ENCODE measurements around the gene UNC5C.

The UNC5C gene

GRCh38 chr4:95360906-95361695 lies 187.7 kb downstream of the UNC5C start:
- no peak overlapping the region for H3K27ac ChIP-seq
- no peak for DNase-seq (ENCODE audit: low read depth, low spot score)

DNA sequence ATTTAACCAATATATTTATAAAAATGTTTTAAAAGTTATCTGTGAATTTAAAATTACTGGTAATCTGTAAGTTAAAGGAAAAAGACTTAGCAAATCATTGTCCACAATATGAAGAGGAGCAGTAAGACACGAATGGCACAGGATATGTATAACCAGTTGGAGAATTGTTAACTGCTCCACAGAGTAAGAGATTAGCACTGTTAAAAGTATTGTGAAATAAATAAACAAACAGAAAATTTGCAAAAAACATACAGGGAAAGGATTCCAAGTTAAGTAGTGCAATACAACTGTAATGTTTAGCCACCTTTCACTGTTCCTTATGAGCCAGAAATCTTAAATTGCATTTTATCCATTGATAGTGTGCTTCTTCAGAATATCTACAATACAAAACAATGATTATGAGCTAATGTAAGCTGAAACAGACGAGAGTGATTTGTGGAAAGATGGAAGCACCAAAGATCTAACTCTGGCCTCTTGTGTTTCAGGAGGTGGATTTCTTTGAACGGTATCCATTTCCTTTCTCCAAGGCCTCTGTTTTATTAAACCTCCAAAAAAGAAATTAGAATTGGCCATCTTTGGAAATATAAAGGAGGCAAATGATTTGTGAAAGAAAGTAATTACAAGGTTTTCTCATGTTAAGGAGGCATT lies 188.4 kb downstream of the UNC5C start:
- DNase-seq (ENCODE audit: low read depth, low spot score): no peak

GRCh38 chr4:95358421-95358820 lies 190.4 kb downstream of the UNC5C start:
- no peak overlapping the region for H3K27ac ChIP-seq
- DNase-seq (ENCODE audit: low read depth, low spot score): no peak

More for the DNA sequence above, 188.4 kb downstream of the UNC5C start:
- H3K27ac ChIP-seq: no peak overlapping the region

DNA sequence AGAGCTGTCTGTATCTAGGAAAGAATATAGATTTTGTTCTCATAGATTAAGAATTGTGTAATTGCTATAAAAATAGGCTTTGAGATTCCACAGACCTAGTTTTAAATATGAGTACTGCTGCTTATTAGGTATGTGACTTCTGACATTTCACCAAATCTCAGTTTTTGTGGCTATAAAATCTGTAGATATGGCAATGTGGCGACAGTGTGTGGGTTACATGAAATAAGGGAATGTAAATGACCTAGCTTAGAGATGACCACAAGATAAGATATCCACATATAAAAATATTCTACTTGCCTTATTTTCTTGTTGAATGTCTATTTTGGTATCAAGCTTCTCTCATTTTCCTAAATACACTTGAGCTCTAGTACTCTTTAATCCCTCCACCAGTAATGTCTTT lies 193.8 kb downstream of the UNC5C start:
- no peak overlapping the region for H3K27ac ChIP-seq
- no peak for DNase-seq (ENCODE audit: low read depth, low spot score)

DNA sequence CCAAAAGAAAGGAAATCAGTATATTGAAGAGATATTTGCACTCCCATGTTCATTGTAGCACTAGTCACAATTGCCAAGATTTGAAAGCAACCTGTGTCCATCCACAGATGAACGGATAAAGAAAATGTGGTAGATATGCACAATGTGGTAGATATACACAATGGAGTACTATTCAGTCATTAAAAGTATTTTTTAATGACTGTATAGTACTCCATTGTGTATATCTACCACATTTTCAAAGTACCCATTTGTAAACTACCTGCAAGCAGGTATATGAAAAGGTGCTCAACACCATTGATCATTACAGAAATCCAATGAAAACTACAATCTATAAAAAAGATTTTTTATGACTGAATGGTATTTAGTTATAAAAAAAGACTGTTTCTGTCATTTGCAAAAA lies 200.4 kb downstream of the UNC5C start:
- H3K27ac ChIP-seq: no peak overlapping the region
- no peak for DNase-seq (ENCODE audit: low read depth, low spot score)

DNA sequence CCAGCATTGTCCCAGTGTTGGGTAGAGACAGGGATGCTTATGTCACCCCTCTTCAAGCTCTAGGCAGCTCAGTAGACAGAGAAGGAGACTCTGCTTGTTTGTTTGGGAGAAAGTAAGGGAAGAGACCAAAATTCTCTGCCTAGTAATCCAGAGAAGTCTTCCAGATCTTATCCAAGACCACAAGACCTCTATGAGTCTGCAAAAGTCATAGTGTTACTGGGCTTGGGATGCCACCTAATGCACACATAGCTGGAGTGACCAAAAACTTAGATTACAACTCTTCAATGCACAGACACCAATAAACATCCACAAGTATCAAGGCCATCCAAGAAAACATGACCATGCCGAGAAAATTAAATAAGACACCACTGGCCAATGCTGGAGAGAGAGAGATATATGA lies 205.5 kb downstream of the UNC5C start:
- no peak overlapping the region for H3K27ac ChIP-seq
- no peak for DNase-seq (ENCODE audit: low read depth, low spot score)

GRCh38 chr4:95340191-95340590 lies 208.6 kb downstream of the UNC5C start:
- no peak overlapping the region for H3K27ac ChIP-seq
- no peak for DNase-seq (ENCODE audit: low read depth, low spot score)

GRCh38 chr4:95325665-95326064 lies 223.1 kb downstream of the UNC5C start:
- DNase-seq (ENCODE audit: low read depth, low spot score): no peak
- no peak overlapping the region for H3K27ac ChIP-seq

DNA sequence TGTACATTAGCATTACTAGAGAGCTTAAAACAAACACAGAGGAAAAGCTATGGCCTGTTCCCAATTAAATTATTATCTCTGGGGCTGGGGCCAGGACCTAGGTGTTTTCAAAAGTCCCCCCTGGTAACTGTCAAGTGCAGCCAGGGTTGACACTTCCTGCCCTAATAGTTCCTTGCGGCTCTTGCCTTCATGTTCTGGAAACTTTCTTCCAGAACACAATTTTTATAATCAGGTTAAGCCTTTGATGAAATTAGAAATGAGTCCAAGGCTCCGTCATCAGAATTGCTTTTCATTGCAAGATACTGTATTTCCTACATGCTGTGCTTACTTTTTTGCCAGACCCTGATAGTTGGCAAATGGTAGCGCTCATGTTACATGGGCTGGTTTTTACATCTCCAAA lies 229.6 kb downstream of the UNC5C start:
- DNase-seq (ENCODE audit: low read depth, low spot score): no peak
- no peak overlapping the region for H3K27ac ChIP-seq

DNA sequence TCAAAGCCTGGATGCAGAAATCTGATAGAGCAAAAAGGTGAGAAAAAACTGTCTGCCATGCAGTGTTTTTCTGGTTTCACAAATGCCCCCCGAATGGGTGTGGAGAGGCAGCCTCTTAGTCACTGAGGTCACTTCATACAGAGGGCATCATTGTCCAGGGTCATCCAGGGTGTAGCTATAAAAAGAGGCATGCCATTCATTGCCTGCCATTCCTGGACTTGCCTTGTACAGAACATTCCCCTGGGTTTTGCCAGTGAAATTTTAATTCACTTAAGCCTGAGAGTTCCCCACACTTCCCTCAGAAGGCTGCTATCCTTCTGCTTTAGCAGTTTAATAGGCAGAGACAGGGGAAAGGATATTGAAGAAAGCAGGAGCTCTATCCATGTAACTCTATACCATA lies 230.3 kb downstream of the UNC5C start:
- H3K27ac ChIP-seq: no peak overlapping the region
- no peak for DNase-seq (ENCODE audit: low read depth, low spot score)

DNA sequence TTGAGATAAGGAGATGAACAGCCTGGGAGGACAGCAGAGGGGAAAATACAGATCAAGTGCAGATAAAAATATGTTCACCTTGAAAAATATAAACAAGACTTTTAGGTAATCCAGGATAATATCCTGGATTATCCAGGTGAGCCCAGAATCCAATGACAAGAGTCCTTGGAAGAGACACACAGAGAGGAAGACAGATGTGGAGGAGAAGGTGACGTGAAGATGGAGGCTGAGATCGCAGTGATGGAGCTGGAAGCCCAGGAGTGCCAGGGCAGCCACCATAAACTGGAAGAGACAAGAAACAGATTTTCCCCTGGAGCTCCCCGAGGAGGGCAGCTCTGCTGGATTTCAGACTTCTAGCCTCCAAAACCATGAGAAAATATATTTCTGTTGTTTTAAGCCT lies 230.7 kb downstream of the UNC5C start:
- no peak overlapping the region for H3K27ac ChIP-seq
- no peak for DNase-seq (ENCODE audit: low read depth, low spot score)

GRCh38 chr4:95317085-95317793 lies 231.5 kb downstream of the UNC5C start:
- DNase-seq (ENCODE audit: low read depth, low spot score): no peak
- H3K27ac ChIP-seq: no peak overlapping the region

- DNase-seq (ENCODE audit: low read depth, low spot score): no peak
- no peak overlapping the region for H3K27ac ChIP-seq
Observed at GRCh38 chr4:95314573-95314972, 234.2 kb downstream of the UNC5C start.

DNA sequence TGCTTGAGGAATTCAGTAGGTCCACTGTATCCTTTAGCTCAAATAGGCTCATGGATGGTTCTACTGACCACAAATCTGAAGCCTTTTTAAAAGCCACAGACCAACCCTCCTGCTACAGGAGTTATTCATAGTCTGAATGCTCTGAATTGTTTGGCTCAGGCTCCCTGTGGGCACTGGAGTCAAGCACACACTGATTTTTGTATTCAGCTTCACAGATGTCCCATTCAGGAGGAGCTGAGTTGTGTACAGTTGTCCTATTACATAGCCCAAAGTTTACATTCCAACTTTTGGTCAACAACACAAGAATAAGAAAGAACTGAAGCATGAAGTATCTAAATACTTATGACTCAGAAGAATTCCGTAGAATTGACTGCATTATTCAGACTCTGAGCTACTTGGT lies 243.9 kb downstream of the UNC5C start:
- peak; percentile 58 for DNase-seq (ENCODE audit: low read depth, low spot score)
- no peak overlapping the region for H3K27ac ChIP-seq

DNA sequence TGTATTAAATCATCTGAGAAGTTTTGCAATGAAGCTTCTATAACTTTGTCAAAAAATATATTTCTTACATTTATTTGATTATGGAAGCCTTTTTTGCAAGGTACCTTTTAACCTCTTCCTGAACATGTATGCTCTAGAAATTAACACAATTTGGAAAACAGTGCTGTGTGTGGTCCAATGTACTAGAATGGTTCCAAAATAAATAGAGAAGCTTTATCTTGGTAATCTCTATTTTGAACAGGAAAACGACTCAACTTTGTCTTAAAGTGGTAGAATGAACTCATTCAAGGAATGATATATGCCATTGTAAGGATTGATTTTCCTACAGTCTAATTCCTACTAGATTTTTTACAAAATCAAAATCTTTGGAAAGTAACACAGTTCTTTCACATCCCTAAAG lies 248.5 kb downstream of the UNC5C start:
- no peak for DNase-seq (ENCODE audit: low read depth, low spot score)
- no peak overlapping the region for H3K27ac ChIP-seq

GRCh38 chr4:95296052-95296451 lies 252.7 kb downstream of the UNC5C start:
- no peak overlapping the region for H3K27ac ChIP-seq

DNA sequence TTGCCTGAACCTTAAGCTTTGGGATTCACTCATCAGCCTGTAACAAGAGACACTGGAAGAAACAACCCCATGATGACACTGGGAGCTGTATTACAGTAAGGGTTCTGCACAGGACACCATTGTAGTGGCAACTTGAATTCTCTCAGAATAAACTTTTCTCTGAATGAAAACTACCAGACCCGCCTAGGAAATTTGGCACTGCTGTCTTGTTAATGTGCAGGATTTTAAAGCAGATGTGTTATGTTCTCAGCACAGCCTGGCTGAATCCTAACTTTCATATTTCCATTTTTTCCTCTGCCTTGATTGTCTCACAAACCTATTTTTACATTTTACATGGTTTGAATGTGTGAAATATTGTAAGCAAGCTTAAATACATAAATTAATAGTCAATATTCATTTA lies 253.6 kb downstream of the UNC5C start:
- H3K27ac ChIP-seq: no peak overlapping the region
- no peak for DNase-seq (ENCODE audit: low read depth, low spot score)

More at GRCh38 chr4:95296052-95296451, 252.7 kb downstream of the UNC5C start:
- DNase-seq (ENCODE audit: low read depth, low spot score): no peak

GRCh38 chr4:95294321-95294720 lies 254.5 kb downstream of the UNC5C start:
- no peak for DNase-seq (ENCODE audit: low read depth, low spot score)
- H3K27ac ChIP-seq: no peak overlapping the region

- no peak overlapping the region for H3K27ac ChIP-seq
- DNase-seq (ENCODE audit: low read depth, low spot score): no peak
Observed at GRCh38 chr4:95293014-95293413, 255.8 kb downstream of the UNC5C start.

DNA sequence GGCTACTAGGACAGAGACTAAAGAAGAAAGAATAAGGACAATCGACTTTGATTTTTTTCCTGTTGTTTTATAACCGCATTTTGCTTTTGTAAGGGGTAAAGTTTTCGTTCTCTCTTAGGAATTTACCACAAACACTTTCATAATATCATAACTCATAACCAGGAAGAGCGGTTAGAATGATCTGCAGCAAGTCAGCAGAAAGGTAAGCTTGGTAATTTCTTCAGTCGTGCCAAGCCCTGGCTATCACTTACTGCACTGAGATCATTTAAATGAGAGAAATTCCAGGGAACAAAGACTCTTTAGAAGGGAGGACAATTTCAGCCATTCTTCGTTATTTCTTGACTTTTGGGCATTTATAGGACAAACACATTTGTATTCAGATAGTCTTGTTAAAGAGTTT lies 258.1 kb downstream of the UNC5C start:
- DNase-seq (ENCODE audit: low read depth, low spot score): no peak
- H3K27ac ChIP-seq: no peak overlapping the region

- peak; percentile 14 for DNase-seq (ENCODE audit: low read depth, low spot score)
- no peak overlapping the region for H3K27ac ChIP-seq
Observed at GRCh38 chr4:95289028-95289634, 259.6 kb downstream of the UNC5C start.

All from epithelial cell of prostate (primary cell).